HG02884 (cell line): Measurements from ENCODE around the gene PRRT4.

ENCODE experiments used
- ATAC-seq: cut with Tn5 transposase; IDR thresholded peaks from one replicate; pipeline ENCODE4 v1.9.1; 2021; ENCODE audit warnings: mild to moderate bottlenecking, moderate library complexity; ENCODE audit not compliant: unreplicated experiment

PRRT4 gene

DNA sequence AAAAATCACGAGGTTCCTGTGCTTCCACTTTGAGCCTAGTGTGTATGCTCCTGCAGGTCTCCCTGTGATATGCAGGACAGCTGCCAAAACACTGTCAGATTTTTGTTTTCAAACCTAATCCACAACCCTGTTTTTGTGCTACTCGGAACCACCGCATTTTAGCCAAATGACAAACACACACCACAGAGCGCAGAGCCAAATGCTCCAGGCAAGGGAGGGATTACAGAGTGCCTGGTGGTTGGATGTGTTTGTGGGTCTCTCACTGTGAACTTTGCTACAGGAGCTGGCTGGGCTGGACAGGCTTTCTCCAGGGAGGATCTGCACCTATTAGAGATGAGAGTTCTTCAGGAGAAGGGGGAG is 12.0 kb downstream of the PRRT4 start:
- ATAC-seq, result no peak

DNA sequence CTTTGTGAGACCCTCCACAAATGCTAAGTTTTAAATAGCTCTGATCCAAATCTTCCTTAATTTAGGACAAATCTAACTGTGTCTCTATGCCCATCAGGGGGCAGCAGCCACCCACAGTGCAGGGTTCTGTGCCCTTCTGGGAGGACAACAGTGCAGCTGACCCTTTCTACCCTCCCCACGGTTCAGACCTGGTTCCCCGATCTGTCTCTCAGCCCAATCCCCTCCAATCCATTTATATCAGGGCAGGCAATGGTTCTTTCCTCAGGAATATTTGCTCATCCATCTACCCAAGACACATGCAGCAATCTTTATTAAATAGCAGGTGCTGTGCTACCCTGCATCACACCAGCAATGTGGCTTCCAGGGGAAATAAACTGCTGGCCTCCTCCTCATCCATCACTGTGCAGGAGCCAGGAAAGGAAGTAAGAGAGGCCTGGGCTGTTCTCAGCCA is 13.8 kb downstream of the PRRT4 start:
- no peak for ATAC-seq

DNA sequence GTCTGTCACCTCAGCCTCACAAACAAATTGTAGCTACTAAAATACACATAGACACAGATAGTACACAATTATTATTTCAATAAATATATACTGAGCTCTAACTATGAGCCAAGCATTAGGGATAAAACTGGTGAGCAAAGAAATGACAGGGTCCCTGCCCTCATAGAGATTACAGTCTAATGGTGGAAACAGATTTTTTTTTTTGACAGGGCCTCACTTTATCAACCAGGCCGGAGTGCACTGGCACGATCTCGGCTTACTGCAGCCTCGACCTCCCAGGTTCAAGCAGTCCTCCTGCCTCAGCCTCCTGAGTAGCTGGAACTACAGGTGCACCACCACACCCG is 17.1 kb downstream of the PRRT4 start:
- ATAC-seq, result no peak

DNA sequence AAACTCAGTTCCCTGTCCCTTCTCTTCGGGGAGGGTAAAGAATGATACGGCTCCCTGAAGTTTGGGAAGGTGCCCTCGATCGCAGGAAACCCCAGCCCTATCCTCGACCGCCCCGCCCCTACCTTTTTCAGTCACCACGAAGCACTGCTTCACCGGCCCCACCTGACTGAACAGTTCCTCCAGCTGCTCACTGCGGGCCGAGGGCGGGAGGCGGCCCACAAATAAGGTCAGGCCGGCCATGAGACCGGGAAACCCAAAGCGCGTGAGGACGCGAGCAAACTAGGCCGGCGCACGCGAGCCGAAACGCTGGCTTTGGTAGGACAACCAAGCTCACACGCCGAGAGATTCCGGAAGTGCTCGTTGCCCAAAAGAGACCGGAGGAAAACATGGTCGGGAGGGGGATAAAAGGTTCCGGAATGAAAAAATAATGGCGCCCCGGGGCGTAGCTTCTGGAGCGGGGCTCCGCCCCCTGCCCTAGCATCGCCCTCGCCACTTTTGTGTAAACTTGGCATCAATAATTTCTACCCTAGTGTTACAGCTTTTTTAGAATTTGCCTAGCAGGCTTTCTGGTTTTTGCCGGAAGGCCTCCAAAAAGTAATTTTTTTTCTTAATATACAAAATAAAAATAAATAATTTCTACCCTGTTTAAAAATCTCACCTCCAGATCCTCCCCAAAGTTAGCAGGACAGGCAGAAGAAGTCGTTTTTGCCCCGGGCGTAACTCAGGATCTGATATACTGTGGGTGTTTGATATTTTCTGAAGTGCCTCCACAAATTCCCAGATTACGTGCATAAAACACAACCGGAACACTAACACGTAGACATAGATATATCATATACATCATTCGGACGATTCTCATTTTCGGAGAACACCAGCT is 17.7 kb downstream of the PRRT4 start, which contains the start of gene RBM28:
Gene RBM28 (minus strand): TSS at position 355 of the 877 bp plus-strand sequence. CDS start 115 bp downstream, at position 240.
- ATAC-seq, result peak; percentile 96

DNA sequence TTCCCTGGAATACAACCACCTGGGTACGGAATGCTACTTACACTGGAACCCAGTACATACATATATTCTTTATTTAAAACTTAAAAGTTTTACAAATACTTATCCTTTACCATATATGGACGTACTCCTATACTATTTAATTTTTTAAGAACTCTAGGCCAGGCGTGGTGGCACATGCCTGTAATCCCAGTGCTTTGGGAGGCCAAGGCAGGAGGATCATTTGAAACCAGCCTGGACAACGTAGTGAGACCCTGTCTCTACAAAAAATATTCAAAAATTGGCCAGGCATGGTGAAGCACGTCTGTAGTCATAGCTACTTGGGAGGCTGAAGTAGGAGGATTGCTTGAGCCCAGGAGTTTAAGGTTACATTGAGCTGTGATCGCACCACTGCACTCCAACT is 19.8 kb downstream of the PRRT4 start:
- no peak for ATAC-seq

DNA sequence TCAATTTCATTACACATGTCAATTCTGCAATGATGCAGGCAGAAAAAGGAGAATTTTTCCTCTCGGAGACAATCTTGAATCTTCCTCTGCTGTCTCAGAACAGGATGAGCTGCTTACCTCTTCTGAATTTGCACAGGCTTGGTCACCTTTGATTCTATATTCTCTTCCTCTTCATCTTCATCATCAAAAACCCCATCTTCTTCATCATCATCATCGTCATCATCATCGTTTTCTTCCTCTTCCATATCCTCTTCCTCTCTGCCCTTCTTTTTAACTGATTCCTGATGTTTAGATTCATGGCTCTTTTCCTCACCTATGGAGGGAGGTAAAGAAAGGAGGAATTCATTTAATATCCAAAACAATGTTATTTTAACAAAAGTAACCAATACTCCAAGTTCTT is 25.8 kb downstream of the PRRT4 start:
- ATAC-seq, result no peak

DNA sequence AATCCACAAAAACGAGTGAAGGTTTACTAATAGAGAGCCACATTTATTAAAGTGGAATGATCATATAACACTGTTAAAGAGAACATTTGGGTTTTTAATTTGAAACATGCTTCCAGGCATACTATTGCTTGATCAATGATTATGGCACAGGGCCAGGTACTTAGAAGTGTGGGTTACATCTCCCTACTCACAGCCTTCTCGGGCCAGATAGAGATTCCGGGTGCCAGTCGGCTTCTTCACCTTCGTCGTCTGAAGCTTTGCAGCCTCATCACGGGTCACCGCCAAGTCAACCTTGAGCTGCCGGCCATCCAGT is 37.2 kb downstream of the PRRT4 start:
- no peak for ATAC-seq

DNA sequence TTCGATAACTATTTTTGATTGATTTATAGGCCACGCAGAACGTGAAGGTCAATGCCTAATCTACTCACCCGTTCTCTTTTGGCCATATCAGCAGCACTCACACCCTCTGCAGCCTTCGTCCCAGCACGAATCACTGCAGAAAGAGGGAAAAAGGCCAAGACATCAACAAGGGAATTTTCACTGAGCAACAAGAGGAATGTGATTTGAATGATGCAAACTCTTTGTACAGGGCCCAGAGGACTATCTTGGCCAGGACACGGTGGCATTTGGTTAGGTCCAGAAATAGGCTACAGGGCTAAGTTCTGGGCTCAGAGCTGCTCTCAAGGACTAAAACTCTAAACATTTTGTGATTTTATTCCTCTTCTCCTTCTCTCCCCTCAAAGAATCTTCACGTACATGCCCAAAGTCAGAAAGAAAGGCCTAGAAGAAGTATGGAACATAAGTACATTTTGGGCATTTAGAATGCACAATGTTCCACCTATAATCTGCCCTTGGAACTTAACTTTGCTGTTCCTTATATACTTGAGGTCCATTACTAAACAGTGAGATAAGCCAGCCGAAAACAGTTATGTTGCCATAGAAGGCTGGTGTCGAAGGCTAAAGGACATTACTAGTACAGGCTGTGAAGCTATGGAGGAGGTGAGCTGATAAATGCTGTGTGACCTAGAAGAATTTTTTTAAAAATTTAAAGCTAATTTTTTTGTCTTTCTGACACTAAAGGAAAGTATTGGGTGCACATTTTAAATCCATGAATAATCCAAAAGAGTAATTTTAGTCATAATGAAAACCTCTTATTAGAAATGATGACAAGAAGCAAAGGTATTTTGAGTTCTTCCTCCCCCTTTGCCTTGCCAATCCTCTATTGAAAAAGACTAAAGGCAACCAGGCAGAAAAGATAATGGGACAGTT is 37.8 kb downstream of the PRRT4 start:
- no peak for ATAC-seq

DNA sequence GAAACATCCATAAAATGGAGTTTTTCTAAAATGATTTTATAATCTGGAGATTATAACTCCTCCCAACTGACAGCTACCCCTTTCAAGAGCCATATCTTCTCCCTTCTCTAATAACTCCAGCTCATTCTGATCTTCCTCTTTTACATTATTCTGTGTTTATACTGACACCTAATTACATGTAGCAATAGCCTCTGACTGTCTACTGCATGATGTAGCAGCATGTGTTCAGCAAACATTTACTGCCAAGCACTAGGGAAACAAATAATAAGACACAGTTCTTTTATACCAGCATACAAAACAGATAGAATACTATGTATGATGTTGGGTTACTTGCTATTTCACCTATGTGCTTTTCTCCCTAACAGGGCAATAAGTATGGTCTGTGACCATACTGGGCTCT is 38.5 kb downstream of the PRRT4 start:
- no peak for ATAC-seq

DNA sequence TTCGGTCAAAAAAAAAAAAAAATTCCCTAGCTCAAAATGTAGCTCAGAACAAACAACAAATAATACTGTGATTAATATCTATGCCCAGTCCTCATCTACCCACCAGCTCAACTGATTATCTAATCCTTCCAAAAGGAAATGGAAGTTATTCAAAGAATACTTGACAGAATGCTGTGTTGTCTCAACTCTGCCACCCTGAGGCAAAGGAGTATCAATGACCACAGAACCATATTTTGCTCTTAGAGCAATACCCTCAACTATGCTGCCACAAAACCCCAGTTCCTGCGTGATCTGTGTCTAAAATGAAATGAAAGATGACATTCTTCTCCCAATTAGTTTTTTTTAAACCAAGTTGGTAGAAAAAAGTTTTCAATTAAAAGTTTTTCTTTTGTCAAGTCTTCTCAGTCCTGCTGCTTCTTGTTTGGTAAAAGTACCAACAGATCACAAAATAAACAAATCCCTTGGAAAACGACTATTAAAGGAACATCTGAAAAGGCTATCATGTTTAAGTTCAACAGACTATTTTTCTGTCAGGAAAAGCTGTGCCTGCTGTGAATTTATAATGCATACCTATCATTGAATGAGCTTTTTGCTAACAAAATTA is 39.3 kb downstream of the PRRT4 start:
- ATAC-seq, result no peak

DNA sequence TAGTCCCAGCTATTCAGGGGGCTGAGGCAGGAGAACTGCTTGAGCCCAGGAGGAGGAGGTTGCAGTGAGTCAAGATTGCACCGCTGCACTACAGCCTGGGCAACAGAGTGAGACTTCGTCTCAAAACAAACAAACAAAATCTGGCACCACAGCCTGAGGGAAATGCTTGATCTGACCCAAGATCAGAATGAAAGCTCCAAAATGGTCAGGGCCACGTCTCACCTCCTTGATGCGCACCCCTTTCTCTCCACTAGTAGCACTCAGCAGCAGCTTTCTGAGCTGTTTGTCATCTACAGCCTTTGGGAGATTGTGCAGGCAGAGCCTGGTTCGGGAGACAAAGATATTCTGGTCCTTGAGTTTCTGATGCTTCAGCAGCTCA is 40.5 kb downstream of the PRRT4 start:
- ATAC-seq, result no peak

DNA sequence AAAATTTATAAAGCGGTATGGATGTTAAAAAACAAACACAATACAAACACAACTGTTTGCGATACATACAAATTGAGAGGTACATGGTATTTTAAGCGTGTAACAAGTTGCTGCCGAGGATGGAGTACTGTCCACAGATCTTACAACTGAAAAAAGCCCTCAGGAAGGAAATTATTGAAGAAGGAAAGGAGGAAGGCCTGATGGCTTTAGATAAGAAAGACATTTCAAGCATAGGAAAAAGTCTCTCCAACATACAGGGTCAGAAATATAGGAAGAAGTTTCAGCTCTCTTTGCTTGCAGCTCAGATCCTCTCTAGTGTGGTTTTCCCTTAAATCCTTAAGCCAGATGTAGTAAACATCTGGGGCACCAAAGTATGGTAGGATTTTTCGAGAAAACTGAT is 42.8 kb downstream of the PRRT4 start:
- no peak for ATAC-seq

DNA sequence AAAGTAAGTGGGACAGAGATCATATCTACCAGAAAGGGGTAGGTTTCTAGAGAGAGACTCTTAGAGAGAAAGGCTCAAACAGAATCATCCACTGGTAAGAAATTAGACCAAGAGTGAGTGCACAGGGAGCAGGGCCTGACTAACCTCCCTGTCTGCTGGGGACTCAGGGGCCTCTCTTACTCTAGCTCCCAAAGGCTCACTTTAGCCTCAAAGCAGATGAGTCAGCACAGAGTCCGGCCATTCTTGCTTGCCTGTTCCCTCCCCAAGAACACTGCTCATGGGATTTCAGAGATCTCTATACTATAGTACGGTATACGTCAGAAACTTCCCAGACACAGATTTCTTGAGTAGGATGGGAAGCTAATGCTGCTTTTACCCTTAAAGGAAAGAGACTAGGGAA is 50.5 kb downstream of the PRRT4 start:
- no peak for ATAC-seq

DNA sequence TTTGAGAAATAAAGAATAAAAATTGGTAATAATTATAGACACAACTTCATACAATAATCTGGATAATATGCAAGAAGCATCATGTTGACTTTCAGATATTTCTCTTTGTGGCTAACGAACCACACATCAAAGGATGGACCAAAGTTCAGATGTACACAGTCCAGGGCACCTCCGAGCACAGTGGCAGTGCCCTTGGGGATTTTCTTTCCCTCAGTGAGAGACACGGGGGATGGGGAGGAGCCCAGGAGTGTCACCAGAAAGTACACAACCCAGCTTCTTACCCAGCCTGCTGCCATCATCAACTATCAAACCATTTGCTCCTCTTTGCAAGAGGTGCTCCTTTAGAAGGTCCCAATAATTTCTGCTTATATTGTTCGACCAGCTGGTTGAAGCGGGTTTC is 51.0 kb downstream of the PRRT4 start:
- no peak for ATAC-seq

DNA sequence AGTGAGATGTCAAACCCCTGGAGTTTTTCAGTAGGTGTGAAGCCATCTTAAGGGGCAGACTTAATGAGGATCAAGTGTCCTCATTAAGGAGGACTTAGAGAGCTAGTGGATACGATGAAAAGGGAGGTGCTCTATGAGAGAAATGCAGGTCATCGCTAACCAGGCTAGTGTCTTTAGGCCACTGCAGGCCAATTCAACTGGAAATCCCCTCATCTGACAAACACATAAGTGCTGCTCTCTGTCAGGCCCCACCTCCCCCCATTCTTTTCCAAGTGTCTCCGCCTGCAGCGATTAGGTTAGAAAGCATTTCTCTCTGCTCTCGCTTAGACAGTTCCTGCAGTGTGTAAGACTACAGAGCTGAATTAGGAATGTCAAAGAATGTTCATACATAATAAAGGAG is 51.5 kb downstream of the PRRT4 start:
- no peak for ATAC-seq

DNA sequence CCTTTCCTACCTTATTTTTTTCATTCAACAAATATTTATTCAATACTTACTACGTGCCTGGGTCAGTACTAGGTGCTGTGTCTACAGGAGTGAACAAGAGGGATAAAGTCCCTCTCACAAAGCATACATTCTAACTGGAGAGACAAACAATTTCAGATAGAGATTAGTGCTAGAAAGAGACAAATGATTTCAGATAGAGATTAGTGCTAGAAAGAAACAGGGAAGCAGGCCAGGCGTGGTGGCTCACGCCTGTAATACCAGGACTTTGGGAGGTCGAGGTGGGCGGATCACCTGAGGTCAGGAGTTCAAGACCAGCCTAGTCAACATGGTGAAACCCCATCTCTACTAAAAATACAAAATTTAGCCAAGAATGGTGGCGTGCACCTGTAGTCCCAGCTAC is 52.4 kb downstream of the PRRT4 start:
- ATAC-seq, result no peak

DNA sequence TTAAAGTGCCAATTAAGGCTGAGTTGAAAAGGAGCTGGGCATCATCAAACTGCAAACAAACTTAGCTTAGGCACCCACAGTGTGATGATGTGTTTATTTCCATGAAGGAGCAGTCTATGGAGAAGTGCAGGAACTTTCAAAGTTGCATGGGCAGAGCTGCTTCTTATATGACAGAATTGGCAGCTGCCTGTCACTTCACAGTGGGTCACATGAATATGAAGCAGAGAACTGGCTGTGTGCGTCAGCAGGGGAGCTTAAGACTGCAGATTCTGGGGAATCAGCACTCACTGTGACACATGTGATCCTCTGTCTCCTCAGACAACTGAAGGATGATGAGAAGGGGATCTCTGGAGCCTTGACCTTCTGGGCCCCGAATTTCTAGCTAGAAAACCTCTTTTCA is 54.4 kb downstream of the PRRT4 start:
- no peak for ATAC-seq

DNA sequence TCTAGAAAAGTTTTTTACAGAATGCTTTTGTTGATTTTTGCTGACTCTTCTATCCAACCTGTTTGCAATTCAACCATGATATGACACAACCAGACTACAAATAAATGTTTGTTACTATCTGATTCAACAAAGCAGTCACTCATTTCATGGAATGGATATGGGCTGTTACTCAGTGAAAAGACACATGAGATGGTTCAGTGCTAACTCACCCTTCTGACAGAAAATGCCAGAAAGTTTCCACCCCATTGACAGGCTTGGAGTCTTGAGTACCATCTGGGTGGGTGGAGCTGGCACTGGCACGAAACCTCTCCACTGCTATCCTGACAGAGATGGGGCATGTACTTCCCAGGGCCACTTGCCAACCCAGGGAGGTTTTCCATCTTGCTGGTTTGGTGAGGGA is 57.3 kb downstream of the PRRT4 start:
- ATAC-seq, result no peak

DNA sequence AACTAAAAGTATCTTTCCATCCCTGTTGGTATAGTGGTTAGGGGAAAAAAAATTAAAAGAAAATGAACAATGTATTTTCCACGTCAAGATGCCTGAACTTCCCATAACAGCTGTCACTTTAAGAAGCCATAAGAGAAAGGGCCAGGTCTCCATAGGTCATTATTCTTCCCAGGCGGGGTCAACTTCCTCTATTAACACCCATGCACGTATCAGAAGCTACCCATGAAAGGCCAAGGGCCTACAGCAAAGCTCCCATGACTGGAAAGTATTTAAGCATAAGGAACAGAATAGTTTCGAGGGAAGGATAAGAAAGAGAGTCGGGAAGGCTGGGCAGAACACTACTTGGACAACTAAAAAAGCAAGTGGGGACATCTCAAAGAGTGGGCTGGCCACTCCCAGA is 57.8 kb downstream of the PRRT4 start:
- ATAC-seq, result no peak

DNA sequence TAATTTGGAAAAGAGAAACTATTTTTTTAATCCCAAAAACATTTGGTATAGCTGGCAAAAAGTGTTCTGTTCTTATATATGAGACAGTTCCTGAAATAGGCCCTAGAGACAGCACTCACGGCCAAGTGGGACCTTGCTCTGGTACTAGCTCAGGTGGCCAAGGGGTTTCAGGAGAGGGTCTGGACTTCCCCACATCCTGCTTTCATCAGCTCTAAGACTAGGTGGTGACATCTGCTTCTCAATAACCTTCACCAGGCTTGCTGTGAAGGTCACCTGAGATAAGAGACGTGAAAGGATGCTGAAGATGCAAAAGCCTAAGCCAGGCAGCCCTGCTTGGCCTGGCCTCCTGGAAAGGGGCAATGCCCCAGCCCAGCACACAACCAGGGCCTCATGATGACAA is 58.4 kb downstream of the PRRT4 start:
- ATAC-seq, result no peak

DNA sequence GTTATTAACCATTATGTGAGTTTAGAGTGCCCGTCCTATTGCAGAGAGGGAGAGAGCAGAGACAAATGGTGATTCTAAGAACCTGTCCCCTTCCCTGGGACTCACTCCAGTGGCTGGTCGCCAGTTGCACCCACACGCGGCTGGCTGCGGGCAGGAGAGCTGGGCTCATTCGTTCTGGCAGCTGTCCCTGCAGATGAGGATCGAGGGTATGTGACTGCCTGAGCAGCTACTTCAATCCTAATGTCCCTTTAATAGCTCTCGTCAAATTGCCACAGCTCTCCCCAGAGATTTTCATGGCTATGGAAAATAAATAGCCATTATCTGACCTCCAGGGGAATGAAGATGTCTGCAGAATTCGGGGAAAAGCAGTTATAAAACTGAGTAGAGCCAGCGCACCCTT is 59.4 kb downstream of the PRRT4 start:
- ATAC-seq, result no peak
